ENCODE measurements around the gene ST14.

GRCh38 chr11:130114281-130114680, 45.3 kb upstream of the ST14 start:
- TF ChIP-seq SIN3A (IDR thresholded peaks at IDR 0.05; ENCODE audit: borderline replicate concordance, insufficient read depth, low read length) (no peak), POLR2AphosphoS5 (IDR thresholded peaks at IDR 0.05; ENCODE audit: low read depth, low read length) (no peak), REST (IDR thresholded peaks at IDR 0.05; ENCODE audit: insufficient read depth in 1 of 2, low read depth in 2 of 2, low read length in 2 of 2) (no peak), TAF1 (IDR thresholded peaks at IDR 0.05; ENCODE audit: borderline replicate concordance, insufficient read depth, low read length) (no peak)
